H7 (cell line): ENCODE data around the gene CCDC85C. TPM values are rescaled to one million over a fixed set of nuclear protein-coding genes. Genes with fewer than 3 reads are reported as not detected.

Source experiments
- total RNA-seq: library from RNA; depleted of rRNA; stranded (reverse); fragments of >200 nt; shearing (Covaris generic); gene quantifications from 2 replicates; pipeline ENCODE4 v1.2.3, GENCODE V29; 2014; rRNA removed

CCDC85C gene
- total RNA-seq, 1 experiment from 2014 or later, result 50.2 TPM

Other genes starting within 250 kb of the CCDC85C start
- 60.0 and 70.2 TPM in 2 replicates for gene SETD3, start 123.3 kb downstream of the CCDC85C start, total RNA-seq
- 14.2 and 14.7 TPM in 2 replicates for gene CCNK, start 122.8 kb downstream of the CCDC85C start, total RNA-seq
- 2.2 and 3.4 TPM in 2 replicates for gene HHIPL1, start 40.9 kb upstream of the CCDC85C start, total RNA-seq
- 0.04 and 0.42 TPM in 2 replicates for gene CYP46A1, start 80.1 kb upstream of the CCDC85C start, total RNA-seq
- gene EML1, start 189.2 kb upstream of the CCDC85C start, total RNA-seq, result 19.1 and 22.8 TPM in 2 replicates